Cerebellar nuclear complex (tissue), 1 donor: Measurements from ENCODE around the gene TOR2A.

Experiments
- DNase-seq, 2 experiments: peaks; one replicate each; lab custom pipeline; 2025; lab: John Stamatoyannopoulos, UW

The TOR2A gene

GRCh38 chr9:127720031-127720864 is 14.8 kb downstream of the TOR2A start:
- no peak for DNase-seq

GRCh38 chr9:127717766-127718165 is 17.3 kb downstream of the TOR2A start:
- DNase-seq = no peak

- DNase-seq = no peak
These were observed 18.7 kb downstream of the TOR2A start for GRCh38 chr9:127716412-127716811.

- DNase-seq = peak; percentile 44 to 89
These were observed 19.4 kb downstream of the TOR2A start, which contains the start of the genes PTRH1 and TTC16 for GRCh38 chr9:127715470-127716337. PTRH1 (minus strand) TSS chr9:127715663; CDS start chr9:127715639, 24 bp downstream. TTC16 (plus strand) TSS chr9:127716079; CDS start chr9:127716146, 67 bp downstream.

- DNase-seq = no peak
These were observed 20.1 kb downstream of the TOR2A start for GRCh38 chr9:127714951-127715469.

GRCh38 chr9:127714020-127714750 is 20.9 kb downstream of the TOR2A start:
- DNase-seq = no peak

- DNase-seq = no peak
These were observed 22.2 kb downstream of the TOR2A start for GRCh38 chr9:127712867-127713266.

- DNase-seq = no peak
These were observed 22.7 kb downstream of the TOR2A start for GRCh38 chr9:127712371-127712770.

GRCh38 chr9:127711831-127712274 is 23.2 kb downstream of the TOR2A start:
- no peak for DNase-seq

GRCh38 chr9:127711226-127711701 is 23.8 kb downstream of the TOR2A start:
- no peak for DNase-seq

GRCh38 chr9:127710204-127710783 is 24.8 kb downstream of the TOR2A start:
- DNase-seq = no peak

- no peak for DNase-seq
These were observed 26.0 kb downstream of the TOR2A start for GRCh38 chr9:127708952-127709587.

- DNase-seq = no peak
These were observed 27.3 kb downstream of the TOR2A start for GRCh38 chr9:127707766-127708165.

- no peak for DNase-seq
These were observed 28.3 kb downstream of the TOR2A start, which contains the start of gene CFAP157 for GRCh38 chr9:127706836-127707241. CFAP157 (plus strand) TSS chr9:127706988; CDS start chr9:127707032, 44 bp downstream.

GRCh38 chr9:127705577-127706379 is 29.3 kb downstream of the TOR2A start:
- no peak for DNase-seq

- DNase-seq = no peak
These were observed 31.7 kb downstream of the TOR2A start for GRCh38 chr9:127703289-127703946.

- no peak for DNase-seq
These were observed 34.4 kb downstream of the TOR2A start for GRCh38 chr9:127700594-127701255.

GRCh38 chr9:127700140-127700539 is 35.0 kb downstream of the TOR2A start:
- DNase-seq = no peak
